PFSK-1 (cell line): ENCODE measurements around the gene KLHL22.

Experiments used
- FOXP2 ChIP-seq: optimal IDR thresholded peaks from 2 replicates; pipeline ENCODE3; 2011; ENCODE audit warnings: borderline replicate concordance, control low read depth, inconsistent platforms; ENCODE audit not compliant: insufficient read depth; ENCODE audit errors: extremely low read length, extremely low read depth
- REST ChIP-seq, 2 experiments: IDR thresholded peaks; 2 replicates each; pipeline versions ENCODE4 v1.6.1 to v1.8.0; 2011 to 2012; ENCODE audit warnings: low read depth in 2 of 2, low read length in 2 of 2, control low read depth in 1 of 2, inconsistent platforms in 1 of 2, mild to moderate bottlenecking in 1 of 2, moderate library complexity in 1 of 2; ENCODE audit not compliant: insufficient read depth in 1 of 2
- SIN3A ChIP-seq: IDR thresholded peaks from 2 replicates; pipeline ENCODE4 v1.6.1; 2012; ENCODE audit warnings: mild to moderate bottlenecking, low read length, moderate library complexity, borderline replicate concordance; ENCODE audit not compliant: insufficient read depth
- TAF1 ChIP-seq: IDR thresholded peaks from 2 replicates; pipeline ENCODE4 v1.6.1; 2012; ENCODE audit warnings: low read length, control low read depth, borderline replicate concordance; ENCODE audit not compliant: insufficient read depth

GRCh38 chr22:20526628-20527355 is 31.2 kb upstream of the KLHL22 start:
- TF ChIP-seq FOXP2 (no peak), REST (IDR thresholded peaks at IDR 0.05; ENCODE audit: insufficient read depth in 1 of 2, low read depth in 2 of 2, low read length in 2 of 2) (no peak), TAF1 (no peak), SIN3A (no peak)
